OCI-LY3 (cell line): ENCODE measurements around the gene HS3ST2.

Experiments
- H2AFZ ChIP-seq: fragments of 200-600, 300-600 bp; shearing (Covaris generic); 2 replicates; pipeline ENCODE4 v1.6.0; 2014; ENCODE audit warnings: antibody characterized with exemption, low read depth, low read length
- H3K27ac ChIP-seq: fragments of 200-600, 300-600 bp; sonication (generic); 2 replicates; pipeline ENCODE4 v1.5.1; 2014; ENCODE audit warnings: mild to moderate bottlenecking, low read length, moderate library complexity, mixed read lengths
- H3K27me3 ChIP-seq: fragments of 200-600, 300-600 bp; sonication (generic); 2 replicates; pipeline ENCODE4 v1.6.1; 2014; ENCODE audit warnings: low read depth, low read length, mixed read lengths
- H3K36me3 ChIP-seq: fragments of 200-600, 300-600 bp; sonication (generic); replicated peaks from 2 replicates; pipeline ENCODE3; 2014; ENCODE audit warnings: low read depth, low read length, mixed read lengths
- H3K4me1 ChIP-seq: fragments of 300-600, 200-600 bp; sonication (generic); 2 replicates; pipeline ENCODE4 v1.6.1; 2014; ENCODE audit warnings: low read length, mixed read lengths
- H3K4me2 ChIP-seq: fragments of 200-600, 300-600 bp; sonication (generic); 2 replicates; pipeline ENCODE4 v1.6.1; 2014; ENCODE audit warnings: low read length, mixed read lengths
- H3K4me3 ChIP-seq: fragments of 300-600, 200-600 bp; sonication (generic); 2 replicates; pipeline ENCODE4 v1.5.1; 2014; ENCODE audit warnings: antibody characterized with exemption, mild to moderate bottlenecking, low read length, moderate library complexity
- H3K79me2 ChIP-seq: fragments of 300-600, 200-600 bp; shearing (Covaris generic); 2 replicates; pipeline ENCODE4 v1.6.1; 2014; ENCODE audit warnings: mild to moderate bottlenecking, low read length, mixed read lengths
- H3K9ac ChIP-seq: fragments of 300-600, 200-600 bp; shearing (Covaris generic); 2 replicates; pipeline ENCODE4 v1.6.0; 2014; ENCODE audit warnings: mild to moderate bottlenecking, low read length, moderate library complexity
- H3K9me3 ChIP-seq: fragments of 200-600, 300-600 bp; shearing (Covaris generic); 2 replicates; pipeline ENCODE4 v1.6.1; 2014; ENCODE audit warnings: low read length, mixed read lengths; ENCODE audit not compliant: insufficient read depth
- H4K20me1 ChIP-seq: fragments of 200-600, 300-600 bp; sonication (generic); 2 replicates; pipeline ENCODE4 v1.6.1; 2016; ENCODE audit warnings: low read length, mixed read lengths; ENCODE audit not compliant: insufficient read depth
- EZH2phosphoT487 ChIP-seq: fragments of 200-600 bp; shearing (Covaris generic); IDR thresholded peaks from 2 replicates; pipeline ENCODE4 v1.6.1; 2018; ENCODE audit warnings: antibody characterized with exemption, mixed run types, low read depth
- TF ChIP-seq, protein P1 (sequence below): fragments of 200-600, 300-600 bp; sonication (generic); IDR thresholded peaks from 2 replicates; pipeline ENCODE4 v1.5.1; 2014; ENCODE audit warnings: antibody characterized with exemption, low read length, low read depth

The HS3ST2 gene

DNA sequence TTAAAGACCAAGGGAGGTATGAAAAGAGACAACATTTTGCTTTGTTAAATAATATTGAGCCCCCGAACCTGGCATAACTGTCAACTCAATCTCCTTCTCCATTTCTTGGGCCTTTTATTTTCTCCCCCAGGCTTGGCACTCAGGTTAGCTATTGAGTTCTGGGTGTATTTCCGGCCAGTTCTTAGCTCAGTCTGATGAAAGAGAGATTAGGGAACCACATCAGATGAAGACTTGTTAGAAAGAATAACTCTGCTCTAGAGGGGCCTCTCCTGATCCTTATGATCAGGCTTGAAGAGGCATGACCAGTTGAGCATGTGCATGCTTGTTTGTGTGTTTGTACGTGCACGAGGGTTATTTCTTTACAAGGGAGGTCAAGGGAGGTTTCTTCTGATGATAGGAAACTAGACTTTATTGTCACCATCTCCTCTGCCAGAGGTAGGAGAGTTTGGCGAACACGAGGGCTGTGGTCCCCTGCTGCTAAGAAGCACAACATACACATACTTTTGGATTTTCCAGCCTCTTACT is 29.2 kb upstream of the HS3ST2 start:
- no peaks in the 10 kb centered on the region for H3K4me1 ChIP-seq
- TF ChIP-seq, protein P1, sequence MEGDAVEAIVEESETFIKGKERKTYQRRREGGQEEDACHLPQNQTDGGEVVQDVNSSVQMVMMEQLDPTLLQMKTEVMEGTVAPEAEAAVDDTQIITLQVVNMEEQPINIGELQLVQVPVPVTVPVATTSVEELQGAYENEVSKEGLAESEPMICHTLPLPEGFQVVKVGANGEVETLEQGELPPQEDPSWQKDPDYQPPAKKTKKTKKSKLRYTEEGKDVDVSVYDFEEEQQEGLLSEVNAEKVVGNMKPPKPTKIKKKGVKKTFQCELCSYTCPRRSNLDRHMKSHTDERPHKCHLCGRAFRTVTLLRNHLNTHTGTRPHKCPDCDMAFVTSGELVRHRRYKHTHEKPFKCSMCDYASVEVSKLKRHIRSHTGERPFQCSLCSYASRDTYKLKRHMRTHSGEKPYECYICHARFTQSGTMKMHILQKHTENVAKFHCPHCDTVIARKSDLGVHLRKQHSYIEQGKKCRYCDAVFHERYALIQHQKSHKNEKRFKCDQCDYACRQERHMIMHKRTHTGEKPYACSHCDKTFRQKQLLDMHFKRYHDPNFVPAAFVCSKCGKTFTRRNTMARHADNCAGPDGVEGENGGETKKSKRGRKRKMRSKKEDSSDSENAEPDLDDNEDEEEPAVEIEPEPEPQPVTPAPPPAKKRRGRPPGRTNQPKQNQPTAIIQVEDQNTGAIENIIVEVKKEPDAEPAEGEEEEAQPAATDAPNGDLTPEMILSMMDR, result no peak
- TF ChIP-seq EZH2phosphoT487, result no peak
- H3K27ac ChIP-seq, result no peak overlapping the region
- H3K79me2 ChIP-seq, result no peaks in the 10 kb centered on the region
- no peak overlapping the region for H3K4me2 ChIP-seq
- H4K20me1 ChIP-seq, result no peaks in the 10 kb centered on the region
- H3K4me3 ChIP-seq, result no peak overlapping the region
- H3K9me3 ChIP-seq, result no peaks in the 10 kb centered on the region
- no peaks in the 10 kb centered on the region for H3K36me3 ChIP-seq
- peaks cover 3% of the 10 kb centered on the region; the same call in 1 of the 2 replicates for H3K27me3 ChIP-seq
- no peak overlapping the region for H3K9ac ChIP-seq
- H2AFZ ChIP-seq, result no peak overlapping the region

DNA sequence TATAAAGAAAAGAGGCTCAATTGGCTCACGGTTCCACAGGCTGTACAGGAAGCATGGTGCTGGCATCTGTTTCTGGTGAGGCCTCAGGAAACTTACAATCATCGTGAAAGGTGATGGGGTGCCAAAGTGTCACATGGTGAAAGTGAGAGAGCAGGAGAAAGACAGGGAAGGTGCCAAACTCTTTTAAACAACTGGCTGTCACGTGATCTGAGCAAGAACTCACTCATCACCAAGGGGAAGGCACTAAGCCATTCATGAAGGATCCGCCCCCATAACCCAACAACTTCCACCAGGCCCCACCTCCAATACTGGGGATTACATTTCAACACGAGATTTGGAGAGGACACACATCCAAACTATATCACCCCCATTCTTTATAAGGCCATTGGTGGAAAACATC is 28.4 kb upstream of the HS3ST2 start:
- no peaks in the 10 kb centered on the region for H3K9me3 ChIP-seq
- peaks cover 3% of the 10 kb centered on the region; the same call in 1 of the 2 replicates for H3K27me3 ChIP-seq
- H3K4me2 ChIP-seq, result no peak overlapping the region
- H3K4me3 ChIP-seq, result no peak overlapping the region
- no peaks in the 10 kb centered on the region for H3K36me3 ChIP-seq
- no peaks in the 10 kb centered on the region for H3K4me1 ChIP-seq
- no peak overlapping the region for H2AFZ ChIP-seq
- TF ChIP-seq, protein P1, result no peak
- TF ChIP-seq EZH2phosphoT487, result no peak
- H3K27ac ChIP-seq, result no peak overlapping the region
- H4K20me1 ChIP-seq, result no peaks in the 10 kb centered on the region
- H3K9ac ChIP-seq, result no peak overlapping the region
- no peaks in the 10 kb centered on the region for H3K79me2 ChIP-seq

DNA sequence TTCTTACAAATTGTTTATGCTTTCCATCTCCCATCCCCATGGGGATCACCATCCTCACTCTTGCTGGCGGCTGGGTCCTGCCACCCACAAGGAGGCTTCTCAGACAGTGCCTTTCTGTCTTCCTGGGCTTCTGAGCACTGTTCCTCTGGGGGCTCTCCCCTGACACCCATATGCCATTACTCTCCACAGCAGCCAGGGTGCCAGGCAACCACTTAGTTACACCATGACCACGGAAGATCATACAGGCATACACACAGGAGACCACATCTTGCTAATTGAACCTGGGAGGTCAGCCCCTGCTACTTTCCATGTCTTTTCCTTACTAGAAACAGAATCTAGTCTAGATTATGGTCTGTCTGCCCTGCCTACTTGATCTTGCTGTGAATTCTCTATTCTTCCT is 27.7 kb upstream of the HS3ST2 start:
- peaks cover 3% of the 10 kb centered on the region; the same call in 1 of the 2 replicates for H3K27me3 ChIP-seq
- no peaks in the 10 kb centered on the region for H3K4me1 ChIP-seq
- no peaks in the 10 kb centered on the region for H3K36me3 ChIP-seq

DNA sequence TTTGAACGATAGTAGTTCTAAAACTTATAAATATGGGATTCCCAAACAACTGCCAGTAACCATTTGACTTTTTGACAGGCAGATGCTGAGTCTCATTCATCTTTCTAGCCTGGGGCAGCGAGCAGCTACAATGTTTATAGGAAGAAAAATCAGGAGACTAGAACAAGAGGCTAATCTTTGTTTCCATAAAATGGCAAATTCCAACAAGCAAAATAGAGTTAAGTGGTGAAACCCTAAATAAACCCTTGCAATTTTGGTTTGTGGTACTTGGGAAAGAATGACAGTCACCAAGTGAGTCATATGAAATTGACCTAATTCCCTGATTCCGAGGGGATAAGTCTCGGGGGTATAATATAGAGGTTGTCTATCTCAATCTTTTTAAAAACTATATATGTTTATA is 27.3 kb upstream of the HS3ST2 start:
- TF ChIP-seq, protein P1, result no peak
- TF ChIP-seq EZH2phosphoT487, result no peak

More for the DNA sequence above, 27.7 kb upstream of the HS3ST2 start:
- H3K9ac ChIP-seq, result no peak overlapping the region
- no peaks in the 10 kb centered on the region for H3K9me3 ChIP-seq
- H3K27ac ChIP-seq, result no peak overlapping the region
- H2AFZ ChIP-seq, result no peak overlapping the region
- no peak overlapping the region for H3K4me3 ChIP-seq
- no peak overlapping the region for H3K4me2 ChIP-seq
- H3K79me2 ChIP-seq, result no peaks in the 10 kb centered on the region
- no peak for TF ChIP-seq EZH2phosphoT487
- TF ChIP-seq, protein P1, result no peak
- no peaks in the 10 kb centered on the region for H4K20me1 ChIP-seq

More for the DNA sequence above, 27.3 kb upstream of the HS3ST2 start:
- Histone ChIP-seq H3K27me3 (peaks cover 6% of the 10 kb centered on the region), H3K4me1 (no peaks in the 10 kb centered on the region), H3K79me2 (no peaks in the 10 kb centered on the region), H3K9me3 (no peaks in the 10 kb centered on the region), H3K27ac (no peak overlapping the region), H3K4me3 (no peak overlapping the region), H2AFZ (no peak overlapping the region), H3K9ac (no peak overlapping the region), H3K4me2 (no peak overlapping the region), H4K20me1 (no peaks in the 10 kb centered on the region), H3K36me3 (no peaks in the 10 kb centered on the region)
